ENCODE measurements around the gene ACSM6. TPM values are rescaled to one million over a fixed set of nuclear protein-coding genes. Genes with fewer than 3 reads are reported as not detected.
A peak's percentile ranks its signal among the peaks of the same experiment; 100 is the strongest.
"Not testable (repeated sequence)": the region's sequence is repeated elsewhere in the genome, so short reads cannot be mapped to it uniquely, and the experiment has no call there.

Gene ACSM6
- total RNA-seq, 1 experiment from 2014 or later: not detected

GRCh38 chr10:95229724-95230627 is 35.9 kb downstream of the ACSM6 start:
- no peaks in the 10 kb centered on the region for H4K20me1 ChIP-seq (ENCODE audit: control insufficient read depth, insufficient read depth, insufficient read length)
- peak overlapping the region; percentile 100 for H4K5ac ChIP-seq (ENCODE audit: insufficient read length, low read depth, low read length)
- peak overlapping the region; percentile 99 for H2BK5ac ChIP-seq (ENCODE audit: insufficient read length, low read length)
- peak overlapping the region; percentile 100 for H3K56ac ChIP-seq (ENCODE audit: insufficient read length, low read depth, low read length)
- peak overlapping the region; percentile 94 for H3K9ac ChIP-seq (ENCODE audit: extremely low read depth, insufficient read length, low read length)
- H3K9me3 Mint-ChIP-seq: peaks cover 0 to 17% of the 10 kb centered on the region in 2 experiments; a peak in 3 of 5 replicates
- H3K23ac ChIP-seq (ENCODE audit: insufficient read length, low read depth, low read length): peak overlapping the region; percentile 98
- H2BK20ac ChIP-seq (ENCODE audit: low read depth, low read length, poor library complexity, severe bottlenecking): peak overlapping the region; percentile 98
- no peaks in the 10 kb centered on the region for H3K79me2 ChIP-seq (ENCODE audit: insufficient read depth, low read length)
- H3K14ac ChIP-seq (ENCODE audit: insufficient read depth, low read length): peak overlapping the region; percentile 96
- peaks cover 11% of the 10 kb centered on the region for H3K23me2 ChIP-seq (ENCODE audit: insufficient read length, low read depth, low read length, poor library complexity, severe bottlenecking)
- WGBS (ENCODE audit: extremely low coverage, insufficient read length, low lambda C conversion rate): no CpG with 5 or more reads among the region's 10 CpGs
- peak overlapping the region; percentile 100 for H3K27ac ChIP-seq (ENCODE audit: insufficient read length, low read depth, low read length)
- peak overlapping the region; percentile 57 to 66 for H3K4me3 Mint-ChIP-seq
- no peaks in the 10 kb centered on the region for H3K79me1 ChIP-seq (ENCODE audit: insufficient read depth, low read depth, low read length, poor library complexity, severe bottlenecking)
- peak overlapping the region; percentile 98 to 100 (median 98) for H3K27ac Mint-ChIP-seq
- H4K91ac ChIP-seq (ENCODE audit: insufficient read length, low read depth, low read length): peak overlapping the region; percentile 100
- H3K9me3 ChIP-seq (ENCODE audit: control insufficient read depth, low read depth, low read length): no peaks in the 10 kb centered on the region
- peak overlapping the region; percentile 96 for H2BK12ac ChIP-seq (ENCODE audit: insufficient read length, low read depth, low read length)
- no peak for TF ChIP-seq CTCF (conservative IDR thresholded peaks at IDR 0.05)
- no peaks in the 10 kb centered on the region for H3K27me3 Mint-ChIP-seq (ENCODE audit: low read depth)
- peaks cover 11% of the 10 kb centered on the region; the same call in 1 of the 2 replicates for H3K4me1 ChIP-seq (ENCODE audit: insufficient read depth, low read length)
- H3K4me1 Mint-ChIP-seq: peaks cover 45% of the 10 kb centered on the region in 2 experiments
- H3K27me3 ChIP-seq (ENCODE audit: insufficient read depth, low read length): no peaks in the 10 kb centered on the region
- H2AK5ac ChIP-seq (ENCODE audit: insufficient read length, low read length): peak overlapping the region; percentile 76
- H4K8ac ChIP-seq (replicated peaks; ENCODE audit: insufficient read length, low read depth, low read length): peak overlapping the region; percentile 100
- H2BK120ac ChIP-seq (ENCODE audit: low read depth, low read length, poor library complexity, severe bottlenecking): peak overlapping the region; percentile 99
- H3T11ph ChIP-seq (ENCODE audit: low read length): peak overlapping the region; percentile 92
- H3K18ac ChIP-seq (ENCODE audit: insufficient read length, low read depth, low read length): peak overlapping the region; percentile 97
- no peak overlapping the region for H2BK15ac ChIP-seq (ENCODE audit: low read depth, low read length)
- peak; percentile 84 for DNase-seq
- H3K36me3 Mint-ChIP-seq (ENCODE audit: insufficient read depth in 1 of 3, low read depth in 3 of 3): peaks cover 9 to 25% (median 11%) of the 10 kb centered on the region in 3 experiments
- H2AFZ ChIP-seq (ENCODE audit: low read length): no peak overlapping the region
- peak overlapping the region; percentile 91 for H3K4me2 ChIP-seq (ENCODE audit: insufficient read depth, insufficient read length, low read length)
- peak overlapping the region; percentile 100 for H3K4ac ChIP-seq (ENCODE audit: low read depth, low read length)

GRCh38 chr10:95230677-95231586 is 36.9 kb downstream of the ACSM6 start:
- Mint-ChIP-seq H3K4me1 (peaks cover 52% of the 10 kb centered on the region in 2 experiments), H3K36me3 (ENCODE audit: insufficient read depth in 1 of 3, low read depth in 3 of 3) (peaks cover 9 to 20% (median 15%) of the 10 kb centered on the region in 3 experiments), H3K4me3 (peak overlapping the region; percentile 57 to 66), H3K9me3 (peaks cover 0 to 17% of the 10 kb centered on the region in 2 experiments; a peak in 3 of 5 replicates), H3K27ac (peak overlapping the region; percentile 98 to 100 (median 98))
- Histone ChIP-seq H4K5ac (ENCODE audit: insufficient read length, low read depth, low read length) (peak overlapping the region; percentile 100), H2BK120ac (ENCODE audit: low read depth, low read length, poor library complexity, severe bottlenecking) (peak overlapping the region; percentile 99), H3T11ph (ENCODE audit: low read length) (peak overlapping the region; percentile 55), H3K4me2 (ENCODE audit: insufficient read depth, insufficient read length, low read length) (peak overlapping the region; percentile 91), H4K8ac (replicated peaks; ENCODE audit: insufficient read length, low read depth, low read length) (peak overlapping the region; percentile 100), H3K27ac (ENCODE audit: insufficient read length, low read depth, low read length) (peak overlapping the region; percentile 100), H3K9ac (ENCODE audit: extremely low read depth, insufficient read length, low read length) (peak overlapping the region; percentile 94), H3K4ac (ENCODE audit: low read depth, low read length) (peak overlapping the region; percentile 100), H2BK5ac (ENCODE audit: insufficient read length, low read length) (peak overlapping the region; percentile 99), H3K4me1 (ENCODE audit: insufficient read depth, low read length) (peaks cover 11% of the 10 kb centered on the region; the same call in 1 of the 2 replicates), H4K91ac (ENCODE audit: insufficient read length, low read depth, low read length) (peak overlapping the region; percentile 100), H3K56ac (ENCODE audit: insufficient read length, low read depth, low read length) (peak overlapping the region; percentile 100), H3K14ac (ENCODE audit: insufficient read depth, low read length) (peak overlapping the region; percentile 96), H3K23me2 (ENCODE audit: insufficient read length, low read depth, low read length, poor library complexity, severe bottlenecking) (peaks cover 11% of the 10 kb centered on the region), H2BK12ac (ENCODE audit: insufficient read length, low read depth, low read length) (peak overlapping the region; percentile 85), H3K18ac (ENCODE audit: insufficient read length, low read depth, low read length) (peak overlapping the region; percentile 97), H2AK5ac (ENCODE audit: insufficient read length, low read length) (peak overlapping the region; percentile 7), H2BK15ac (ENCODE audit: low read depth, low read length) (peak overlapping the region; percentile 17; the same call in 1 of the 2 replicates), H2BK20ac (ENCODE audit: low read depth, low read length, poor library complexity, severe bottlenecking) (peak overlapping the region; percentile 98), H3K23ac (ENCODE audit: insufficient read length, low read depth, low read length) (peak overlapping the region; percentile 98)
- H3K9me3 ChIP-seq (ENCODE audit: control insufficient read depth, low read depth, low read length); H4K20me1 ChIP-seq (ENCODE audit: control insufficient read depth, insufficient read depth, insufficient read length); H3K27me3 Mint-ChIP-seq (ENCODE audit: low read depth); H2AFZ ChIP-seq (ENCODE audit: low read length); H3K79me1 ChIP-seq (ENCODE audit: insufficient read depth, low read depth, low read length, poor library complexity, severe bottlenecking); H3K27me3 ChIP-seq (ENCODE audit: insufficient read depth, low read length); H3K79me2 ChIP-seq (ENCODE audit: insufficient read depth, low read length): not testable (repeated sequence)
- whole genome bisulfite sequencing (ENCODE audit: extremely low coverage, insufficient read length, low lambda C conversion rate): no CpG with 5 or more reads among the region's 36 CpGs
- peak; percentile 96 for DNase-seq
